Raji (cell line): ENCODE data around the gene STAG1.

ENCODE experiments used
- POLR2A ChIP-seq: IDR thresholded peaks from 2 replicates; pipeline ENCODE4 v1.6.1; 2011; ENCODE audit warnings: low read depth, low read length, control low read depth; ENCODE audit not compliant: insufficient read depth

The STAG1 gene

DNA sequence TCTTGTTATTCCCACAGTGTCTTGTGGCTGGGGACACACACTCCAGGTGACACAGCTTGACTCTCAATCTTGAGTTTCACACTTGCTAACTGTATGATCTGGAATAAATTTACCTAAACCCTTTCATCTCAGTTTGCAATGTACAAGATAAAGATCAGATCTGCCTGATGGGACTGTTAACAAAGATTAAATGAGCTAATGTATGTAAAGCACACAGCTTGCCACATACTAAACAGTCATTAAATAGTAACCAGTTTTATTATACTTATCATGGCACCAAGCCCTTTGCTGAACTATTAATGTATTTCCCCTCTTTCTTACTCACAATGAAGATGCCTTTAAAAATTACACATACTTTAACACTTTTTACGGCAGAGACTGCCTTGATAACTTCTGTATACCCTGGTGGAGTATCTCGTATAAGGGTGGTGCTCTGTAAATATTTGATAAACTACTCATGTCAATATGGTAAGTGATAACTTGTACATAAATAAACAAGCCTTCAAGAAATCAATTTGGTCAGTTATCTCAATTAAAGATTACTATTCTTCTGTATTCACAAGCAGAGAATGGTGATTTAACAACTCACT is 184.5 kb downstream of the STAG1 start:
- TF ChIP-seq POLR2A, result no peak

DNA sequence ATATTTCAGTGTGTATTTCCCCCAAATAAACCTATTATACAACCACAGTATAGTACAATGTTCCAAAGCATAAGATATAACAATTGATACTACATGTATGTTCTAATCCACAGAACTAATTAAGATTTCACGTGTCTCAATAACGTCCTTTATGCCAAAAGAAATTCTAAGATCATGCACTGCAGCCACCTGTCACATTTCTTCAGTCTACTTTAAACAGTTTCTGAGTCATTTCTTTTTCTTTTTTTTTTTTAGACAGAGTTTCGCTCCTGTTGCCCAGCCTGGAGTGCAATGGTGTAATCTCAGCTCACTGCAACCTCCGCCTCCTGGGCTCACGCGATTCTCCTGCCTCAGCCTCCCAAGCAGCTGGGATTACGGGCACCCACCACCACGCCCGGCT is 190.2 kb downstream of the STAG1 start:
- TF ChIP-seq POLR2A, result no peak

- no peak for TF ChIP-seq POLR2A
Observed at GRCh38 chr3:136559896-136560295, 192.3 kb downstream of the STAG1 start.

DNA sequence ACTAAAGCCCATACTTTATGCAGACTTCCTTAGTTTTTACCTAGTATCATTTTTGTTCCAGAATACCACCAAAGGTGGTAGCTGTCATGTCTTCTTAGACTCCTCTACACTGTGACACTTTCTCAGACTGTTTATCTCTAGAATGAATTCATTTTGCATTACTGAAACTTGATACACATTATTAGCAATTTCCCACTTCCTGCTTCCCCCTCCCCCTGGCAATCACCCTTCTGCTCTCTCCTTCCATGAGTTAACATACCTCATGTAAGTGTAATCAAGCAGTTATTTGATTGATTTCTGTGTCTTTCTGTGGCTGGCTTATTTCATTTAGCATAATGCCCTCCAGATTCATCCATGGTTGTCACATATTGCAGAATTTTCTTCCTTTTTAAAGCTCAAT is 204.9 kb downstream of the STAG1 start:
- TF ChIP-seq POLR2A, result no peak

- no peak for TF ChIP-seq POLR2A
Observed at GRCh38 chr3:136546720-136547119, 205.5 kb downstream of the STAG1 start.

DNA sequence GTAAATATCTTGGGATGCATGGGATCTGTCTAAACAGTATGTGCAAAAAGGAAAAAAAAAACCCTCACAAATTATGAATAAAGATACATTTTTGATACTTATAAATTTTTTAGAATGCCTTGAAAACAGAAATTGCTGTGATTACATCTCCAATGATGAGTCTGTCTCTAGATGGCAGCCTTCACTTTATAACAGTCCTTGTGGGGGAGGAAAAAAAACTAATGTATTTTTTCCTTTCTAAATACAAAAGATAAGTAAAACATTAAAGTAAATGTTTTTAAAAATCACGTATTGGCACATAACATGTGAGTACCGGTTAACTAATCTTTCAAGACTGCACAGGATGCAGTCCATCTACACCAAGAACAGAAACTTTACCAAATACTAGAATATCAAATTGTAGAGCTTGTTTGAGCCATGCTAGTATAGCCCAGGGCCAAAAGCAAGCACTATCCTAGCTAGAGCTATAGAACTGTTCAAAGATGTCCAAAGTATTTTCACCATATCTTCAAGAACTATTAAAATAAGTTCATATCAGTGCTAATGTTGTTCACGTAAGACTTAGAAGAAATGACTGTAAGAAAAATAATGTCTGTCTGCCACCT is 206.4 kb downstream of the STAG1 start:
- TF ChIP-seq POLR2A, result no peak

- no peak for TF ChIP-seq POLR2A
Observed at GRCh38 chr3:136544532-136544931, 207.6 kb downstream of the STAG1 start.

DNA sequence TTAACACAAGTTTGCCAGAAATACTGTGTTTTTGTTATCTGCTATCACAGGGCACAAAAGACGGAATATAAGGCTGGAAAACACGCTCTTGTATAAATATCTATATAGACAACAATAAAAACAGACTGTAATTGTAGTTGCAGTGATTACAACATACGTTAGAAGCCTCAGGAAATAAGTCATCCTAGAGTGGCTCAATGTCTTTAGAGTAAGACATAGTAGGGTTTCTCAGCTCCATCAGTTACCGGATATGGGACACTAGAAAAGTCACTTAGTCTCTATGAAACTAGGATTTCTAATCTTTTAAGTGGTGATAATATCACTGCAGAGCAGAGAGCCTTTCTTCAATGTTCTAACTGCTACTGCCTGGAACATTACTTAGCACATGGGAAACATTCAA is 208.8 kb downstream of the STAG1 start:
- TF ChIP-seq POLR2A, result no peak

DNA sequence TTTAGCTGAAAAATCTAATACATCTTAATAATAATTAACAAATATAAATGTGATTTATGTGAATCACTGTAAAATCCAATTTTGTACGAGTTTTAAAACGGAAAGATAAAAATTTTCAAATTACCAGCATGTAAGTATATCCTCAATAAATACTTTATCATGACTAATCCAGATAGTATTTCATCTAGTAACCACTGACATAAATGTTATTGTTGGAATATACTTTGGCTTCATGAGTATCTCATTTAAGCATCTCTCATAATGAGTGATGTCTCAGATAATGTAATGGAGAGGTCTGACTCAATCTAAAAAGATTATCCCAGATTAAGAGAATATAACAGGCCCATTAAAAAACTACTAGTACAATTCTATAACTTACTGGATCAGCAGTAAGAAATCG is 216.3 kb downstream of the STAG1 start:
- no peak for TF ChIP-seq POLR2A

- no peak for TF ChIP-seq POLR2A
Observed at GRCh38 chr3:136532766-136533165, 219.4 kb downstream of the STAG1 start.

DNA sequence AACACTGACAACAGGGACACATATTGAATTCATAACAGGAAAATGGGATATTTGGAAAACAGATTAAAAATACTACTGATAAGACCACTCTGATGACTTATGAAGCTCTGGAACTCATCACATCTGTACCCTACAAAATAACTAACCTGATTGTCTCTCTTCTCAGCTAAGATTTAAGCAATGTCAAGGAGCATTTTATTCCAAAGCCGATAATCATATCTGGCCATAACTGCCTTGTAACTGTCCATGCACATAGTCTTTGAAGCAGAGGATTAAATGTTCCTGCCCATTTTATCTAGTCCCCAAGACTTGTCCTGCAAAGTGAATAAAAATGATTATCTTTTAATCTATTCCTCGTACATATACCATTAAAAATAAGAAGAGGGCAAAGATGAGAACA is 234.1 kb downstream of the STAG1 start:
- no peak for TF ChIP-seq POLR2A

- no peak for TF ChIP-seq POLR2A
Observed at GRCh38 chr3:136516656-136517055, 235.5 kb downstream of the STAG1 start.

DNA sequence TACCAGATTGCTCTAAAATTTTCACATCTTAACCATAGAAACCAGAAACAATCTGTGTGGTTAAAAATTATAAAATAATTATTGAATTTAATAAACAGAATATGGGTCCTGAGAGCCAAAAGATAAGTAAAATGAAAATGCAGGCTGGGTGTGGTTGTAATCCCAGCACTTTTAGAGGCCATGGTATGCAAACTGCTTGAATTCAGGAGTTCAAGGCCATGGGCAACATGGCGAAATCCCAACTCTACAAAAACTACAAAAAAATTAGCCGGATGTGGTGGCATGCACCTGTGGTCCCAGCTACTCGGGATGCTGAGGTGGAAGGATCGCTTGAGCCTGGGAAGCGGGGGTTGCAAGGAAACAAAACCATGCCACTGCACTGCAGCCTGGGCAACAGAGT is 236.1 kb downstream of the STAG1 start:
- no peak for TF ChIP-seq POLR2A

DNA sequence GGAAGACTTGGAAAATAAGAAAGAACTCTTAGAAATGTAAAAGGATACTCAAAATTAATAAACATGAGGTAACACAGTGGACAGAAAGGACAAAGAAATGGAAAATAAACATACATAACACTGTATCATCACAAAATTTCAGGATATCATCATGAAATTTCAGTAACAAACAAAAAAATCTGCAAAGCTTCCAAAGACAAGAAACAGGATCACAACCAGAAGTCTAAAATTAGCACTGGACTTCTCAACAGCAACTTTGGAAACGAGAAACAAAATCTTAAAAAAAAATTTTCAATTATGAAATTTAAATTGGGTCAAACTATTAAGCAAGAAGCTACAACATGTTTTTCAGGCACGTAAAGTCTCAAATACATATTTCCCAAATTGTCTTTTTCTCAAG is 238.8 kb downstream of the STAG1 start:
- no peak for TF ChIP-seq POLR2A

DNA sequence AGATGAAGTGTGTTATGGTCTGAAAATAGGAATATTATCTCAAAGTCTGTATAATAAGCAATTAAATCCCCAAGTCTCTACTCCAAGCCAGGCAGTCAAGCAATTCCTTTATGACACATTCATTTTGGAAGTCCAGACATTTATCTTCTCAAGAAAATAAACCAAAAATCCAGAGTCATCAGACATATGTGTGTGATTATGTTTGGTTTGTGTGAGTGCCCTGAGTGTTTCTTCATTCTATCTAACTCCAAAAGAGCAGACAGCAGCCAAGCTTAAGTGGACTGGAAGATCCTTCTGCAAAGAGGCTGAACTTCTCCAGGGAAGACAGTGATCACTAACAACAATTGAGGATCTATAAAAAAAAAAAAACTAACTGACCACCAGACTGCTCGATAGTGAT is 239.8 kb downstream of the STAG1 start:
- TF ChIP-seq POLR2A, result no peak

DNA sequence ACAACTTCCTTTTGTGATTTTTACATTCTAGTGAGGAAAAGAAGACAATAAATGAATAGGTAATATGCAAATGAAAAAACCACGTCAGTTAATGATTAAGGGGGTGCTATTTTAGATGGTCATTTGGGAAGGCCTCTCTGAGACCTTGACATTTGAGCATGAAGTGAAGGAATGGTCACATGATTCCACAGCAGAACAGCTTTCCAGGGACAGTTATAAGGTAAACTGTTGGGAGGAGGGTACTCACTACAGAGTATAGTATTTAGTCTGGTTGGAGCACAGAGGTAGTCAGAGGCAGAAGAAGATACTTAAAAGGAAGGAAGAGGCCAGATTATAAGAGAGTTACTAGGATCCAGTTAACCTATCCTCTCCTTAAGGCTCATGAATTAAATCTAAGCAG is 246.5 kb downstream of the STAG1 start:
- TF ChIP-seq POLR2A, result no peak

GRCh38 chr3:136503056-136503455 is 249.1 kb downstream of the STAG1 start:
- TF ChIP-seq POLR2A, result no peak
